ENCODE data around the gene NBPF4.
"Not testable (repeated sequence)": the region's sequence is repeated elsewhere in the genome, so short reads cannot be mapped to it uniquely, and the experiment has no call there.

DNA sequence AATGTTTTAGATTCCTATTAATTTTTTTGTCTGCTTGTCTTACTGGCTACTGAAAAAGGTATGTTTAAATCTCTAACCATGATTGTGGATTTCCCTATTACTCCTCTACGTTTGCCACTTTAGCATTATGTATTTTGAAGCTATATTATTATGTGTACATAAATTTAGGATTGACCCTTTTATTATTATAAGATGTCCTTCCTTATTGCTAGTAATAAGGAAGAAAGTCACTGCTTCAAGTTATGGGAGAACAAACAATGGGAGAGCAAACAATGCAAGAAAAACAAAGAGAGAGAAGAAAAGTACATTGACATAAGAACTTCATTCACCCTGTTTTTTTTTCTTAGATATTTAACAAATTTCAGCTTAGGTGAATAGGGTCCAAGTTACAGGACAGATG lies 23.2 kb upstream of the NBPF4 start:
- TF ChIP-seq POLR2A, POLR2AphosphoS5 (IDR thresholded peaks at IDR 0.05): not testable (repeated sequence)
- TF ChIP-seq, protein P1, sequence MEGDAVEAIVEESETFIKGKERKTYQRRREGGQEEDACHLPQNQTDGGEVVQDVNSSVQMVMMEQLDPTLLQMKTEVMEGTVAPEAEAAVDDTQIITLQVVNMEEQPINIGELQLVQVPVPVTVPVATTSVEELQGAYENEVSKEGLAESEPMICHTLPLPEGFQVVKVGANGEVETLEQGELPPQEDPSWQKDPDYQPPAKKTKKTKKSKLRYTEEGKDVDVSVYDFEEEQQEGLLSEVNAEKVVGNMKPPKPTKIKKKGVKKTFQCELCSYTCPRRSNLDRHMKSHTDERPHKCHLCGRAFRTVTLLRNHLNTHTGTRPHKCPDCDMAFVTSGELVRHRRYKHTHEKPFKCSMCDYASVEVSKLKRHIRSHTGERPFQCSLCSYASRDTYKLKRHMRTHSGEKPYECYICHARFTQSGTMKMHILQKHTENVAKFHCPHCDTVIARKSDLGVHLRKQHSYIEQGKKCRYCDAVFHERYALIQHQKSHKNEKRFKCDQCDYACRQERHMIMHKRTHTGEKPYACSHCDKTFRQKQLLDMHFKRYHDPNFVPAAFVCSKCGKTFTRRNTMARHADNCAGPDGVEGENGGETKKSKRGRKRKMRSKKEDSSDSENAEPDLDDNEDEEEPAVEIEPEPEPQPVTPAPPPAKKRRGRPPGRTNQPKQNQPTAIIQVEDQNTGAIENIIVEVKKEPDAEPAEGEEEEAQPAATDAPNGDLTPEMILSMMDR (IDR thresholded peaks at IDR 0.05), result not testable (repeated sequence)
